ENCODE measurements around the gene CANX.

- TF ChIP-seq CTCF (IDR thresholded peaks at IDR 0.05; ENCODE audit: low read depth, low read length) (no peak), POLR2A (IDR thresholded peaks at IDR 0.05; ENCODE audit: extremely low read depth, insufficient read length) (no peak), MAX (IDR thresholded peaks at IDR 0.05; ENCODE audit: low read depth, low read length) (no peak), MYC (IDR thresholded peaks at IDR 0.05; ENCODE audit: low read depth, low read length) (no peak)
Observed at GRCh38 chr5:179777456-179777855, 78.7 kb downstream of the CANX start.

Measured in NB4 (cell line).